ENCODE results near the gene ASPSCR1. TPM values are rescaled to one million over a fixed set of nuclear protein-coding genes. Genes with fewer than 3 reads are reported as not detected.

The ASPSCR1 gene
- total RNA-seq, 1 experiment from 2014 or later, result 59.2 TPM

- H3K27me3 Mint-ChIP-seq (ENCODE audit: insufficient read depth, unreplicated experiment), result no peaks in the 10 kb centered on the region
- H3K4me3 ChIP-seq (ENCODE audit: low read depth, low read length), result no peak overlapping the region
- no peaks in the 10 kb centered on the region for H3K9me3 ChIP-seq
- no TSS peak for BruUV-seq (replicated peaks)
- H3K4me3 Mint-ChIP-seq (ENCODE audit: unreplicated experiment), result no peak overlapping the region
- ChIA-PET POLR2A (no interaction called here), CTCF (no interaction called here)
- H3K27ac Mint-ChIP-seq (ENCODE audit: unreplicated experiment), result no peak overlapping the region
- no peaks in the 10 kb centered on the region for H3K4me1 ChIP-seq
- no peaks in the 10 kb centered on the region for H3K9me3 Mint-ChIP-seq (ENCODE audit: unreplicated experiment)
- intact Hi-C loops (cut with micrococcal nuclease; ENCODE audit: unreplicated experiment), result no loop called here
- H3K4me1 Mint-ChIP-seq (ENCODE audit: low read depth, unreplicated experiment), result no peaks in the 10 kb centered on the region
- DNase-seq, result no peak
- TF ChIP-seq, protein P1, sequence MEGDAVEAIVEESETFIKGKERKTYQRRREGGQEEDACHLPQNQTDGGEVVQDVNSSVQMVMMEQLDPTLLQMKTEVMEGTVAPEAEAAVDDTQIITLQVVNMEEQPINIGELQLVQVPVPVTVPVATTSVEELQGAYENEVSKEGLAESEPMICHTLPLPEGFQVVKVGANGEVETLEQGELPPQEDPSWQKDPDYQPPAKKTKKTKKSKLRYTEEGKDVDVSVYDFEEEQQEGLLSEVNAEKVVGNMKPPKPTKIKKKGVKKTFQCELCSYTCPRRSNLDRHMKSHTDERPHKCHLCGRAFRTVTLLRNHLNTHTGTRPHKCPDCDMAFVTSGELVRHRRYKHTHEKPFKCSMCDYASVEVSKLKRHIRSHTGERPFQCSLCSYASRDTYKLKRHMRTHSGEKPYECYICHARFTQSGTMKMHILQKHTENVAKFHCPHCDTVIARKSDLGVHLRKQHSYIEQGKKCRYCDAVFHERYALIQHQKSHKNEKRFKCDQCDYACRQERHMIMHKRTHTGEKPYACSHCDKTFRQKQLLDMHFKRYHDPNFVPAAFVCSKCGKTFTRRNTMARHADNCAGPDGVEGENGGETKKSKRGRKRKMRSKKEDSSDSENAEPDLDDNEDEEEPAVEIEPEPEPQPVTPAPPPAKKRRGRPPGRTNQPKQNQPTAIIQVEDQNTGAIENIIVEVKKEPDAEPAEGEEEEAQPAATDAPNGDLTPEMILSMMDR (IDR thresholded peaks at IDR 0.05; ENCODE audit: insufficient read depth in 1 of 2, low read depth in 1 of 2, low read length in 1 of 2, severe bottlenecking in 1 of 2, unreplicated experiment in 1 of 2), result no peak
- H3K27me3 ChIP-seq (replicated peaks; ENCODE audit: control insufficient read depth, insufficient read depth, low read length), result no peaks in the 10 kb centered on the region
- peaks cover 3% of the 10 kb centered on the region for H3K36me3 ChIP-seq (ENCODE audit: control insufficient read depth, insufficient read depth, low read length)
- H3K36me3 Mint-ChIP-seq (ENCODE audit: insufficient read depth, unreplicated experiment), result peaks cover 74% of the 10 kb centered on the region
Measured at GRCh38 chr17:82058855-82059249, 81.4 kb downstream of the ASPSCR1 start.

DNA sequence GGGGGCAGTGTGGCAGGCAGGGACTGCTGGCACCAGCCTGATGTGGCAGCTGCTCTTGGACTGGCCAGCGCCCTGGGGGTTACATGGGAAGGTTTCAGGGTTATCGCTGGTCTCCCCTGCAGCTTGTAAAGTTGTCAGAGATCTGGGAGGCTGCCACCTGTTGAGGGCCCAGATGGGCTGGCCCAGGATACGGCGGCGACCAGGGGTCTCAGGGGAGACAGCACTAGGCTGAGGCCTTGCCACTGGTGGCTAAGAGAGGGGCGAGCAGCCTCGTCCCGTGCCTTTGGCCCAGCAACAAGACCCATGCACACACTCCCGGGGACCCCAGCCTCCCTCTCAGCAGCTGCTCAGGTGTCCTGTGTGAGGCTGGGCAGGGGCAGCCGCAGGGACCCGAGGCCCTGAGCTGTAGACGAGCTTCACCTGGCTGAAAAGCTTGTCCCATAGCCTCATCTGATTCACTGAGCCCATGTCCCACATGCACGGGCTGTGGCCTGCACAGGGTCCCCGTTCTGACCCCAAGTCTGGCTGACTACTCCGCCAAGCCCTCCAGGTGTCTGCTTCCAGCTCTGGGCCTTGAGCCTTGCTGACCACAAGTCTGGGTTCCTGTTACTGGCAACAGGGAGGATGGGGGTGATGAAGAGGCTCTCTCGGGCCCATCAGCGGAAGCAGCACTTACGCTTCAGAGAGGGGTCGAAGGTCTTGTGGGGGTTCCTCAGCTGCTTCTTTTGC lies 82.0 kb downstream of the ASPSCR1 start:
- no peak overlapping the region for H3K4me3 Mint-ChIP-seq (ENCODE audit: unreplicated experiment)
- 0 out of 2 replicates have a peak, but pooled peaks cover under 1% of the 10 kb centered on the region for H3K4me1 ChIP-seq
- CTCF ChIA-PET, result interaction anchor here (1.7 kb wide), 1 partner anchor 29 kb away, joined by 5 read pairs; no protein-coding TSS in a partner anchor
- H3K4me1 Mint-ChIP-seq (ENCODE audit: low read depth, unreplicated experiment), result no peaks in the 10 kb centered on the region
- H3K27me3 ChIP-seq (replicated peaks; ENCODE audit: control insufficient read depth, insufficient read depth, low read length), result no peaks in the 10 kb centered on the region
- TF ChIP-seq, protein P1 (IDR thresholded peaks at IDR 0.05; ENCODE audit: insufficient read depth in 1 of 2, low read depth in 1 of 2, low read length in 1 of 2, severe bottlenecking in 1 of 2, unreplicated experiment in 1 of 2), result no peak
- no peak overlapping the region for H3K4me3 ChIP-seq (ENCODE audit: low read depth, low read length)
- peaks cover 3% of the 10 kb centered on the region for H3K36me3 ChIP-seq (ENCODE audit: control insufficient read depth, insufficient read depth, low read length)
- DNase-seq, result no peak
- H3K27me3 Mint-ChIP-seq (ENCODE audit: insufficient read depth, unreplicated experiment), result no peaks in the 10 kb centered on the region
- POLR2A ChIA-PET, result no interaction called here
- H3K36me3 Mint-ChIP-seq (ENCODE audit: insufficient read depth, unreplicated experiment), result peaks cover 74% of the 10 kb centered on the region
- no peaks in the 10 kb centered on the region for H3K9me3 ChIP-seq
- no peak overlapping the region for H3K27ac Mint-ChIP-seq (ENCODE audit: unreplicated experiment)
- intact Hi-C loops (cut with micrococcal nuclease; ENCODE audit: unreplicated experiment), result no loop called here
- H3K9me3 Mint-ChIP-seq (ENCODE audit: unreplicated experiment), result no peaks in the 10 kb centered on the region
- BruUV-seq (replicated peaks), result no TSS peak

DNA sequence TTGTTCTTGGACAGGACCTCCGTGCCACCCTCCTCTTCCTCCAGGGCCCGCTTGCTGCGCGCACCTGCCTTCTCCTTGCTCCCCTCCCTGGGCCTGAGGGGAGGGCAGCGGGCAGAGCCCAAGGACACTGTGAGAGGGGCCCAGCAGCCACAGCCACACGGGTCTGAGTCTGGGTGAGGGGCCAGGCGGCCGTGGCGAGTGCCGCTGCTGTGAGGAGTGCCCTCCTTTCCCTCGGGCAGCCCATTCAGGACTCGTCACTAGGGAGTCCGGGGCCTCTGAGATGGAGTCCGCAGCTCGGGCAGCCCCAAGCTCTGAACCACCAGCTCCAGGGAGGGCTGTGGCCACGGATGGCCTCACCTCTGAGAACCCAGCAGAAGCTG lies 82.6 kb downstream of the ASPSCR1 start:
- H3K27me3 ChIP-seq (replicated peaks; ENCODE audit: control insufficient read depth, insufficient read depth, low read length), result no peaks in the 10 kb centered on the region
- H3K27me3 Mint-ChIP-seq (ENCODE audit: insufficient read depth, unreplicated experiment), result no peaks in the 10 kb centered on the region
- no peaks in the 10 kb centered on the region for H3K9me3 Mint-ChIP-seq (ENCODE audit: unreplicated experiment)
- ChIA-PET CTCF (interaction anchor here (1.7 kb wide), 1 partner anchor 30 kb away, joined by 5 read pairs; no protein-coding TSS in a partner anchor), POLR2A (interaction anchor here (0.6 kb wide), 1 partner anchor 146 kb away, joined by 3 read pairs; no protein-coding TSS in a partner anchor)
- intact Hi-C loops (cut with micrococcal nuclease; ENCODE audit: unreplicated experiment), result no loop called here
- no peak for DNase-seq
- peaks cover 69% of the 10 kb centered on the region for H3K36me3 Mint-ChIP-seq (ENCODE audit: insufficient read depth, unreplicated experiment)
- TF ChIP-seq, protein P1 (IDR thresholded peaks at IDR 0.05; ENCODE audit: insufficient read depth in 1 of 2, low read depth in 1 of 2, low read length in 1 of 2, severe bottlenecking in 1 of 2, unreplicated experiment in 1 of 2), result no peak
- H3K4me3 ChIP-seq (ENCODE audit: low read depth, low read length), result no peak overlapping the region
- H3K9me3 ChIP-seq, result no peaks in the 10 kb centered on the region
- no peak overlapping the region for H3K4me3 Mint-ChIP-seq (ENCODE audit: unreplicated experiment)
- H3K27ac Mint-ChIP-seq (ENCODE audit: unreplicated experiment), result no peak overlapping the region
- peaks cover 3% of the 10 kb centered on the region for H3K36me3 ChIP-seq (ENCODE audit: control insufficient read depth, insufficient read depth, low read length)
- H3K4me1 Mint-ChIP-seq (ENCODE audit: low read depth, unreplicated experiment), result no peaks in the 10 kb centered on the region
- 0 out of 2 replicates have a peak, but pooled peaks cover 5% of the 10 kb centered on the region for H3K4me1 ChIP-seq
- no TSS peak for BruUV-seq (replicated peaks)
